BJ (cell line): ENCODE data around the gene ANKRD11. TPM values are rescaled to one million over a fixed set of nuclear protein-coding genes. Genes with fewer than 3 reads are reported as not detected.
"Not testable (repeated sequence)": the region's sequence is repeated elsewhere in the genome, so short reads cannot be mapped to it uniquely, and the experiment has no call there.

Source experiments
- CTCF ChIA-PET: fragments of 350-600 bp; formaldehyde crosslinking; extraction: SDS; loops from one replicate; lab custom pipeline; 2021; ENCODE audit warnings: antibody characterized with exemption, inconsistent platforms; lab: Yijun Ruan, JAX
- POLR2A ChIA-PET: fragments of 300-600 bp; sonication (Branson Sonifier 250); formaldehyde crosslinking; extraction: SDS; loops from one replicate; lab custom pipeline; 2021; ENCODE audit warnings: antibody characterized with exemption; lab: Charles Lee
- DNase-seq: peaks from one replicate; pipeline ENCODE4 v3.0.0-alpha.2; 2011; ENCODE audit warnings: low read depth
- H3K27me3 ChIP-seq: 2 replicates; pipeline ENCODE4 v1.6.0; 2011; ENCODE audit warnings: low read length; ENCODE audit not compliant: control insufficient read depth, insufficient read depth
- H3K36me3 ChIP-seq: 2 replicates; pipeline ENCODE4 v1.5.1; 2011; ENCODE audit warnings: low read length; ENCODE audit not compliant: control insufficient read depth, insufficient read depth
- H3K4me3 ChIP-seq: 2 replicates; pipeline ENCODE4 v1.5.1; 2011; ENCODE audit warnings: low read depth, mild to moderate bottlenecking, control low read depth, low read length
- polyA plus RNA-seq: library from polyadenylated mRNA; depleted of rRNA; stranded (reverse); fragments of >200 nt; gene quantifications from 2 replicates; pipeline ENCODE4 v1.2.3, GENCODE V29; 2011
- TF ChIP-seq, protein P1 (sequence below): IDR thresholded peaks from 2 replicates; pipeline ENCODE4 v1.5.1; 2011; ENCODE audit warnings: low read depth, mild to moderate bottlenecking, control low read depth, inconsistent platforms, low read length, moderate library complexity; ENCODE audit not compliant: insufficient read depth

The ANKRD11 gene
- polyA plus RNA-seq, 1 experiment = 61.8 TPM

DNA sequence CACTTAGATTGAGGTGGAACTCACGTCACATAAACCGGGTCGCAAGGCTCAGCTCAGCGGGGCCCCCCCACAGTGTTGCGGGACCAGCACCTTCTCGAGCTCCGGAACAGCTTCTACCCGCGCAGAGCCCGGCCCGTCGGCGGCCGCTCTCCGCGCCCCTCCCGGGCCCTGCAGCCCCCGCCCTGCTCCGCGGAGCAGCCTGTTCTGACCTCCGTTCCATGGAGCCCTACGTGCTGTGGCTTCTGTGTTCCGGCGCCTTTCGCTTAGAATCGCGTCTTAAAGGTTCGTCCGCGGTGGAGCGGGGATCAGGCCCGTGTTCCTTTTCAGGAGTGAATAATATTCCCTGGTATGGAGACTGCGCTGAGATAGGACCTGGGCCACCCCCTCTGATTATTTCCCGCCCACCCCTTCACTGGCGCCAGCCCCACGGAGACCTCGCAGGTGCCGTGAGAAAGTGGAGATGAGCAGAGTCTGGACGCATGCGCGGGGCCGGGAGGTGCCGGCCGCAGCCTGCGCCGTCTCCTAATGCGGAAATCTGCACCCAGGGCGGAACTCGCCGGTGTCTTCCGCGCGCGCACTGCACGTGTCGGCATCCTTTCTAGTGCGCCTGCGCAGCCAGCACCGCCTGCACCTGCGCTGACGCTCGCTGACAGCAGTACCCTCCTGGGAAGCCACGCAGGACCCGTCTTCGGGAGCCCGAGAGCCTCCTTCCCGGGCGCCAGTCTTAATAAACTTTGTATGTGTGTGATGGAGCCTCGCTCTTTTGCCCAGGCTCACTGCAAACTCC lies 242.0 kb downstream of the ANKRD11 start:
- no peak overlapping the region; the same call in 1 of the 2 replicates for H3K4me3 ChIP-seq
- DNase-seq = no peak
- TF ChIP-seq, protein P1, sequence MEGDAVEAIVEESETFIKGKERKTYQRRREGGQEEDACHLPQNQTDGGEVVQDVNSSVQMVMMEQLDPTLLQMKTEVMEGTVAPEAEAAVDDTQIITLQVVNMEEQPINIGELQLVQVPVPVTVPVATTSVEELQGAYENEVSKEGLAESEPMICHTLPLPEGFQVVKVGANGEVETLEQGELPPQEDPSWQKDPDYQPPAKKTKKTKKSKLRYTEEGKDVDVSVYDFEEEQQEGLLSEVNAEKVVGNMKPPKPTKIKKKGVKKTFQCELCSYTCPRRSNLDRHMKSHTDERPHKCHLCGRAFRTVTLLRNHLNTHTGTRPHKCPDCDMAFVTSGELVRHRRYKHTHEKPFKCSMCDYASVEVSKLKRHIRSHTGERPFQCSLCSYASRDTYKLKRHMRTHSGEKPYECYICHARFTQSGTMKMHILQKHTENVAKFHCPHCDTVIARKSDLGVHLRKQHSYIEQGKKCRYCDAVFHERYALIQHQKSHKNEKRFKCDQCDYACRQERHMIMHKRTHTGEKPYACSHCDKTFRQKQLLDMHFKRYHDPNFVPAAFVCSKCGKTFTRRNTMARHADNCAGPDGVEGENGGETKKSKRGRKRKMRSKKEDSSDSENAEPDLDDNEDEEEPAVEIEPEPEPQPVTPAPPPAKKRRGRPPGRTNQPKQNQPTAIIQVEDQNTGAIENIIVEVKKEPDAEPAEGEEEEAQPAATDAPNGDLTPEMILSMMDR = no peak
- ChIA-PET POLR2A (no interaction called here), CTCF (no interaction called here)
- no peaks in the 10 kb centered on the region for H3K36me3 ChIP-seq
- H3K27me3 ChIP-seq = no peaks in the 10 kb centered on the region

DNA sequence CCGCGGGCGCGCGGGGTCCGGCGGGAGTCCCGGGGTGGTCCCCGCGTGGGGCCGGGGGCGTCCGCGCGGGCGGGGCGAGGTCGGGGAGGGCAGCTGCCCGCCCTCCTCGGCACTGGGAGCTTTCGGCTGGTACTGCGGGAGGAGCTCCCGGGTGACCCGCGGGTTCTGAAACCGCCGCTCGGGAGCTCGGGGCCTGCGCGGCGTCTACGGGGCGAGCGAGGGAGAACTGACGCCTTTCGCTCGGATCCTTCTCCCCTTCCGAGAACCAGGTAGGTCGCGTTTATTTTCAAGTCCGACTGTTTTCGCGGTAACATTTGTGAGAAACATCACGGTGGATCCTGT lies 242.7 kb downstream of the ANKRD11 start:
- peak overlapping the region; percentile 43 for H3K4me3 ChIP-seq
- H3K27me3 ChIP-seq, H3K36me3 ChIP-seq, POLR2A ChIA-PET, DNase-seq: not testable (repeated sequence)
- CTCF ChIA-PET = interaction anchor here (1.3 to 1.7 kb wide), 2 partner anchors 18 to 61 kb away, joined by 3 to 4 read pairs; no protein-coding TSS in a partner anchor

DNA sequence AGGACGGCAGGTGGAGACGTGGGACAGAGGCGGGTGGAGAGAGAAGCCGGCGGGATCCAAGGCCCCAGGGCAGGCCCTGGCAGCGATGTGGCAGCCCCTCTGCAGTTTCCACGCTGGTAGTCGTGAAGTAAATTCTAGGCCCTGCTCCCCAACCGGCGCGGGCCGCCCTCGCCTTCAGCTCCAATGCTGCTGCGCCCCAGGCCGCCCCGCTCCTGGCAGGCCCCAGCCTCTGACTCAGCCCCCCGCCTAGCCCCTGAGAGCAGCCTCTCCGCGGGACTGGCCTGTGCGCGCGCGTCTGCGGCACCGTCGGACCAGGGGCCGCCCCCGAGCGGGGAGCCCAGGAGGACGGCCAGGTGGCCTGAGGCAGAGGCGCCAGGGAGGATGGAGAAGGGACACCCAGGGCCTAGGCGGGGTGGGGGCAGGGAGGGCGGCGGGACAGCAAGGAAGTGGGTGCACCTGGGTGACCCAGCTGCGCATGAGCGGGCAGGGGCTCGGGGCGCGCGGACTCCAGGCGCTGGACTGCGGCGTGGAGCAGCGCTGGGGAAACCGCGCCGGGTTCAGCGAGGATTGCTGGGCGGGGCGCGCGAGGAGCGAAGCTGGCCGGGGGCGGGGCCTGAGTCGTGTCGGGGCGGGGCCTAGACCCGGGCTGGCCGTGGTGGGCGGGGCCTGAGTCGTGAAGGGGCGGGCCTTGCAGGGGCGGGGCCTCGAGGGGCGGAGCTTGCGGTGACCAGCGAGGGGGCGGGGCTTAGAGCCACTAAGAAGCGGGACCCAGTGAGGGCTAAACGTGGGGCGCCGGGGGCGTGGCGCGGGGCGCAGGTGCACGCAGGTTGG lies 243.2 kb downstream of the ANKRD11 start:
- ChIA-PET CTCF (interaction anchor here (1.0 to 1.7 kb wide), 3 partner anchors 19 to 261 kb away, joined by 3 to 4 read pairs (median 3); partner anchors contain the start of gene SPG7), POLR2A (interaction anchor here (0.5 kb wide), 1 partner anchor 8 kb away, joined by 4 read pairs; no protein-coding TSS in a partner anchor)
- TF ChIP-seq, protein P1 = no peak
- Histone ChIP-seq H3K36me3 (no peaks in the 10 kb centered on the region), H3K4me3 (peak overlapping the region; percentile 58), H3K27me3 (no peaks in the 10 kb centered on the region)
- no peak for DNase-seq

DNA sequence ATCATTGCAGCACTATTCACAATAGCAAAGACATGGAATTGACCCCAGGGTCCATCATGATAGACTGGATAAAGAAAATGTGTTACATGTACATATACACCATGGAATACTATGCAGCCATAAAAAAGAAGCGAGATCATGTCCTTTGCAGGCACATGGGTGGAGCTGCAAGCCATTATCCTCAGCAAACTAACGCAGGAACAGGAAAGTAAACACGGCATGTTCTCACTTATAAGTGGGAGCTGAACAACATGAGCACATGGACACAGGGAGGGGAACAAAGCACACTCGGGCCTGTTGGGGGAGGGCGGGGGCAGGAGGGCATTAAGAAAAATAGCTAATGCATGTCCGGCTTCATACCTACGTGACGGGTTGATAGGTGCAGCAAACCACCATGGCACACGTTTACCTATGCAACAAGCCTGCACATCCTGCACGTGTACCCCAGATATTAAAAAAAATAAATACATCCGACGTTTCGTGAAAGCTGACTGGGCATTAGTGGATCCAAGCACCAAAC lies 243.9 kb downstream of the ANKRD11 start:
- POLR2A ChIA-PET = no interaction called here

DNA sequence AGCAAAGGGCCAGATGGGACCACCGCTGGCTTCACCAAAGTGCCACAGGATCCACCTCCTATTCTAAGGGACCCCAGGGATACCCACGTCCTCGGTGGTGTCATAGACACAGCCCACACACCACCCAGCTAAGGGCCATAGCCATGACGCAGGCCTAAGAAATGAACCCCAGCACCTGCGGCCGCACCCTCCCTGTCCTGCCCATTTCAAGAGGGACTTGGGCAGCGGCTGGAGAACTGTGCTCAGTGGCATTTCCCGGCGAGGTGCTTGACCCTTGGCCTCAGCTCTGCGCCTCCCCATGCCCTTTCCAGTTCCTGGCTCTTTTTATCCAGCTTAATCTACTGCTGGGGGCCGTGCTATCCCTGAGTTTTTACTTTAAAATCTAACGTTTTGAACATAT lies 245.6 kb downstream of the ANKRD11 start:
- H3K4me3 ChIP-seq = no peak overlapping the region
- ChIA-PET POLR2A (no interaction called here), CTCF (no interaction called here)
- H3K36me3 ChIP-seq = no peaks in the 10 kb centered on the region
- H3K27me3 ChIP-seq = no peaks in the 10 kb centered on the region
- DNase-seq = no peak
- TF ChIP-seq, protein P1 = no peak

More for the DNA sequence above, 243.9 kb downstream of the ANKRD11 start:
- CTCF ChIA-PET = interaction anchor here (1.0 to 1.7 kb wide), 3 partner anchors 20 to 262 kb away, joined by 3 to 4 read pairs (median 3); partner anchors contain the start of gene SPG7
- H3K27me3 ChIP-seq = no peaks in the 10 kb centered on the region
- TF ChIP-seq, protein P1 = no peak
- H3K4me3 ChIP-seq = peak overlapping the region; percentile 58
- no peak for DNase-seq
- H3K36me3 ChIP-seq = no peaks in the 10 kb centered on the region

DNA sequence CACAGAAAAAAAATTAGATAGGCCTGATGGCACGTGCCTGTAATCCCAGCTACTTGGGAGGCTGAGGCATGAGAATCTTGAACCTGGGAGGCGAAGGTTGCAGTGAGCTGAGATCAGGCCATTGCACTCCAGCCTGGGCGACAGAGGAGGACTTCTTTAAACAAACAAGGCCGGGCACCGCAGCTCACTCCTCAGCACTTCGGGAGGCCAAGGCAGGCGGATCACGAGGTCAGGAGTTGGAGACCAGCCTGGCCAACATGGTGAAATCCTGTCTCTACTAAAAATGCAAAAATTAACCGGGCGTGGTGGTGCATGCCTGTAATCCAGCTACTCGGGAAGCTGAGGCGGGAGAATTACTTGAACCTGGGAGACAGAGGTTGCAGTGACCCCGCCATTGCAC lies 246.1 kb downstream of the ANKRD11 start:
- POLR2A ChIA-PET = interaction anchor here (0.6 kb wide), 1 partner anchor 188 kb away, joined by 3 read pairs; no protein-coding TSS in a partner anchor
- H3K36me3 ChIP-seq, H3K4me3 ChIP-seq, H3K27me3 ChIP-seq, DNase-seq, CTCF ChIA-PET: not testable (repeated sequence)
